GM19025 (cell line): ENCODE data around the gene CEACAM18.
"Not testable (repeated sequence)": the region's sequence is repeated elsewhere in the genome, so short reads cannot be mapped to it uniquely, and the experiment has no call there.

ENCODE experiments used
- ATAC-seq: cut with Tn5 transposase; IDR thresholded peaks from one replicate; pipeline ENCODE4 v1.9.1; 2021; ENCODE audit warnings: mild to moderate bottlenecking, low read depth, moderate library complexity; ENCODE audit not compliant: unreplicated experiment

Gene CEACAM18

DNA sequence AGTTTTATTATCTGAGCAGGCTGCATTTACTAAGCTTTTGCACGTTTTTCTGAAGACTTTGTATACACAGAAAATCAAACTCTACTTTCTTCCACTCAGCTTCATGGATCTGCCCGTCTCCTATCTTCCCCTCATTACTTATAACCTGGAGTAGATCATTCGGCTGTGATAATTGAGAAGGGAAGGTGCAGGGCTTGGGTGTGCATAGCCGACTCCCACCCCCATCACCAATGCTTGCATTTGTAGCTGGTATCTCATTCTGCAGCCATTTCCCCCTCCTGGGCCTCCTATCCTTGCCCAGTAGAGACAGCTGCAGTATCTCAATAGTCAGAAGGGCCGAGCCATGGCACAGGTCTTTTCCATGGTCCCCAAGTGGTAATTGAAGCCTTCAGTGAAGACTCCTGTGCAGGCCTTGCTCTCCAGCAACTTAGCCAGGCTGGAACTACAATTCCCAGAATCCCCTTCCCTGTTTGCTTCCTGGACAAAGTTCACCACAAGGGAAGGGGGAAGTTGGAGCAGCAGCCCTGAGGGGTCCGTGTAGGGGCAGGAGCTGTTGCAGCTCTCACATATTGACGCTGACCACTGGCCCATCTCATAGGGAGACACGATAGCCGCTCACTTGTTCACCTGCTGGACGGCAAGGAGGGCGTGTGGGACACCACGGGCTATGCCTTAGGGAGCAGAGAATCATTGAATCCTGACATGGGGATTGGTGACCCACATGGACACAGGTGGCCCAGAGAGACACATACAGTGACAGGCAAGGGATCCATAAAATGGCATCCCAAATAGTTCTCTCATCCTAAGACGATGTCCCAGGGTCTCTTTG lies 18.0 kb upstream of the CEACAM18 start:
- no peak for ATAC-seq

- ATAC-seq: no peak
Observed at GRCh38 chr19:51461723-51462161, 16.6 kb upstream of the CEACAM18 start.

- ATAC-seq: no peak
Observed at GRCh38 chr19:51462276-51462675, 16.1 kb upstream of the CEACAM18 start.

GRCh38 chr19:51462681-51463080 lies 15.7 kb upstream of the CEACAM18 start:
- no peak for ATAC-seq

DNA sequence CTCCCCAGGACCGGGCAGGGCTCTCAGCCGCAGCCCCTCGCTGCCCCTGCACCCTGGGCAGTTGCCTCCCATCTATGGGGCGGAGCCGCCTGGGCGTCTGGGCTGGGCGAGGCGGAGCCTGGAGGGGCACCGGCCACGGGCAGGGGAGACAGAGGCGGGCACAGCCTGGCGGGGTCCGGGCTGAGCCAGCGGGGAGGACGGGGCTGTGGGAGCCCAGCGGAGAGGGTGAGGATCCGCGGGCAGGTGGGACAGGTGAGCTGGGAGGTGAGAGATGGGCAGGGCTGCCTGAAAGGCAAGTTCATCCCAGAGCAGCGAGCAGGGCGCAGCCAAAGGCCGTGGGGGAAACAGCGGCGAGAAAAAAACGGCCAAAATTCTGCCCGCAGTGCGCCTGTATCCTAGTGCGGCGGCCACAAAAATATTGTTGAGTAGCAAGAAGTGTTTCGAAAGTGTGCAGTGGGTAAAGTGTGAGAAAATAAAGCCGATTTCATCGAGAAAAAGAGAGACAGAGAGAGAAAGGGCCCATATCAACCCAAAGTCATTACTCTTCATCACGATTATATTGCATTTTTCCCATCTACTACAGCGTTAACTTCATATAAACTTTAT lies 14.3 kb upstream of the CEACAM18 start:
- not testable (repeated sequence) for ATAC-seq

DNA sequence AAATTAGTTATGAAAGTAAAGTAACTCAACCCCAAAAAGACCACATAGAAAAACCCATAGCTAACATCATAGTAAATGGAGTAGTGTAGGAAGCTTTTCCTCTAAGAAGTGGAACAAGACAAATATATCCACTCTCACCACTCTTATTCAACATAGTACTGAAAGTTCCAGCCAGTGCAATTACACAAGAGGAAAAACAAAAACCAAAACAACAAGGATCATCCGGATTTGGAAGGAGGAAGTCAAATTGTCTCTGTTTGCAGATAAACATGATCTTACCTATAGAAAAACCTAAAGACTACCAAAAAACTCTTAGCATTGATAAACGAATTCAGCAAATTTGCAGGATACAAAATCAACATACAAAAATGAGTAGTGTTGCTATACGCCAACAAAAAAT lies 11.6 kb upstream of the CEACAM18 start:
- ATAC-seq: no peak

- ATAC-seq: no peak
Observed at GRCh38 chr19:51467864-51468544, 10.3 kb upstream of the CEACAM18 start.

DNA sequence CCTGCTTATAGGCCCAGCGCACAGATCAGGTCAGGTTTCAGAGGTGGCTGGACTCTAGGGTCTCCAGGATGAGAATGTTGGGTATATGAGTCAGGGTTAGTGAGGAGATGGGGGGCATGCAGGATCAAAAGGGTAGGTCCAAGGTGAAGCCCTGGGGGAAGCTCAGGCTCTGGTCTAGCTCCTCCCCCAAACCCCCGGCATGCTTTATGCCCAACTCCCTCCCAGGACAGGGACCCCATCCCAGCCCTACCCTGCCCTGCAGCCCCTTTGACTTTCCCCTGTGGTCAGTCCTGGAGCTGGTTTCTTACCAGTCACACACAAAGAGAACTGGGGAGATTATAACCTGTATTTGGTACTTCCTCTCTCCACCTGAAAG lies 9.8 kb upstream of the CEACAM18 start:
- no peak for ATAC-seq

DNA sequence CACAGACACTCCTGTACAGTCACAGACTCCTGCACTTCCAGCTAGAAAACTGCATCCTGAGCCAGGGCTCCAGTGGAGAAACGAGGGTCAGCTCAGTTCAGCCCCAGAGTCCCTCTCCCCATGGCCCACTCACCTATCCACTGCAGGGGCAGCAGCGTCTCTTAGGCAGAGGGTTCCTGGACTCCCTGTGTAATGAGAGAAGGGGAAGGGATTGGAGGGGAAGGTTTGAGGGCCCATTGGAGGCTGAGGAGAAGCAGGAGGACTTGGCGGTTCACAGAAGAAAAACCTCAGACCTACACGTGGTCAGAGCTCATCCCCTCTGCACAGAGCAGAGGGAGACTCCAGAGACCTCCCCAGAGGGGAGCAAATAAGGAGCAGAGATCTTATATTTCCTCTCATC lies 9.2 kb upstream of the CEACAM18 start:
- ATAC-seq: no peak

DNA sequence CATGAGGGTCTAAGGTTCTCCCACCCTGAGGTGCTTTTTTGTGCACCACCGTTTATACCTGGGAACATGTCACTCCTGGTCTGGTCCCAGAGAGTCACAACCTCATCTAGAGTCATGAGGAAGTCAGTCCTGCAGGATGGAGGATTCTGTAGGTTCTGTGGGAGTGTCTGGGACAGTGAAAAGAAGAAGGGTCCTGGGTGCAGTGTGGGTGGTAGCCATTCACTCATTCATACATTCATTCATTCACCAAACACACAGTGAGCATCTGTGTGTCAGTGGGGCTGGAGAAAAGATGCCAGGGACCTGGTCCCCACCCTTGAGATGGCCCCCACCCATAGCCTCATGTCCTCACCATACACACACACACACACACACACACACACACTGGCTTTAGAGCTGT lies 8.7 kb upstream of the CEACAM18 start:
- no peak for ATAC-seq

DNA sequence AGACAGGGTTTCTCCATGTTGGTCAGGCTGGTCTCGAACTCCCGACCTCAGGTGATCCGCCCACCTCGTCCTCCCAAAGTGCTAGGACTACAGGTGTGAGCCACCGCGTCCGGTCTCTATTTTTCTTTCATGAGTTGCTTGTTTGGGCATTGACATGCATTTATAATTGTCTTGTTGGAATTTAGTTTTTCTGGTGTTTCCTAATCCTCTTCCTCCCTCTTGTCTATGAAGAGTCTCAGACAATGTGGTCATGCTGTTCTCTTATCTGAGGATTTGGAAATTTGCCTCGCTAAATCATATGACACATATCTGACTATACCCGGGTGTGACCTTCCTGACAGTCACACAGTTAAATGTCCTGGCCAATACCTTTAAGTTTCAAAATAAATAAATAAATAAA lies 7.4 kb upstream of the CEACAM18 start:
- ATAC-seq: no peak

DNA sequence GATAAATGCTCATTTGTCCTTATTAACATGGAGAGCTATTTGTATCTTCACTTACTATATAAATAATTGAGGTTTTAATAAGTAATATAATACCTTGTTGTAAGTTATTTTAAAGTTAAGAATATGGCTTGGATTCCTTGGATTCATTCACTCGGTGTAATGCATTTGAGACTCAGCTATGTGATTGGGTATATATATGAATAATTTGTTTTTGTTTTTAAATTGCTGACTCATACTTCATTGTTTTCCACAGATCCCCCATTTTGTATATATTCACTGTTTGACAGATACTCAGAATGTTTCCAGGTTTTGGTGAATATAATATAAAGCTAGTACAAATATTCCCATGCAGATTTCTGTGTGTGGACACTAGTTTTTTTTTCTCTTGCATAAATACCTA lies 6.8 kb upstream of the CEACAM18 start:
- no peak for ATAC-seq

DNA sequence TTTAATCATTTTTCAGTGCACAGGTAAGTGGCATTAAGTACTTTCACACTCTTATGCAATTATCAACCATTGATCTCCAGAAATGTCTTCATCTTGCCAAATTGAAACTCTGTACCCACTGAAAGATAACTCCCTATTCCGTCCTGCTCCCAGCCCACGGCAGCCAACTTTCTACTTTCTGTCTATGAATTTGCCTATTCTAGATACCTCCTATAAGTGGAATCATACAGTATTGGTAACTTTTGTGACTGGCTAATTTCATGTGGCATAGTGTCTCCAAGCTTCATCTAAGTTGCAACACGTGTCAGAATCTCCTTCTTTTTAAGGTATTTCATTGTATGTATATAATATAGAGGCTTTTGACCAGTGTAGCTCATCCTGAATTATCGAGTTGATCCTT lies 5.7 kb upstream of the CEACAM18 start:
- ATAC-seq: no peak

DNA sequence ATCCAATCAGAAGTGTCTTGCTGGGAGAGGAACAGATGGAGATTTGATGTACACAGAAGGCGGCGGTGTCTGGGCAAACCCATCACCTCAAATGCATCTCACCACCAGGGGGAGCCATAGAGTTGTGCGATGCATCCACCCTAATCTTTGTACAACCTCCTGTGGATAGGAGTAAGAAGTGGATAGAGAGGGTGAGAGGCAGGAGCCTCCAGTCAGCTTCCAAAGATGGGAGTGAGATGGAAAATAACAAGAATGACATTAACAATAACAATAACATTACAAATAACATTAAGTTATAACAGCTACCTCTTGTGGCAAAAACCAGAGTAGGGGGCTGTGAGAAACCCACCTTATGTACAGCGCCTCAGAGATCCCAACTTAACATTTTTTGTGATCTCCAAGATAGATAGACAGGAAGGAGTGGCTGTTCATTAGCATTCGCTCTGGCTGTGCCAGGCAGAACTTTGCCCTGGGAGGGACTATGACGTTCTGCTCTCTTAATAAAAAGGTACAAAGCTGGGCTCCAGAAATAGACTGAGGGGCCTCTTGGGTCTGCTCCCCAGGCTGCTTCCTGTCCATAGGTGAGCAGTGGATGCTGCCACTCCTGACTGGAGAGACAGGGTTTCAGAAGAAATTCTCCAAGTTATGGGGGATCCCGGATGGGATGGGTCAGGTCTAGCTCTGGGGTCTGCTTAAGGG lies 5.2 kb upstream of the CEACAM18 start:
- ATAC-seq: no peak

GRCh38 chr19:51476164-51476563 lies 2.2 kb upstream of the CEACAM18 start:
- ATAC-seq: no peak

DNA sequence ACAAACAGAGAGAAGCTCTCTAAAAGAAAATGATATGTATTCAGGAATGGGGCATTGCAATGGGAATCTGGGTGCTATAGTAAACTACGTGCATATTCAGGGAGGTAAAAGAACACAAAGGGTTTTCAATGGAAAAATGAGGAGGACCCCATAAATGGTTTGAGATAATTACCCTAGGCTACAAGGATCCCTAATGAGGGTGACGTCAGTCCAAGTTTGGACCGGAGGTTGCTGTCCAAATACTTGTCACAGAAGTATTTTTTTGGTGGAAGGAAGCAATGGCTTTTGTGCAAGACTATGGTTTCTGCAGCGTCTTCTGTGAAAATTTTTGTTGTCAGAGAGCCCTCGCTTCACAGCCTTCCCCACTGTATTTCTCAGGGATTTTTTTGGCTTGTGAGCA lies 995 bp upstream of the CEACAM18 start:
- ATAC-seq: no peak

- no peak for ATAC-seq
Observed at GRCh38 chr19:51479531-51480331, 1.4 kb downstream of the CEACAM18 start.

- ATAC-seq: no peak
Observed at GRCh38 chr19:51480590-51480989, 2.3 kb downstream of the CEACAM18 start.

- no peak for ATAC-seq
Observed at GRCh38 chr19:51485960-51486660, 7.8 kb downstream of the CEACAM18 start.

DNA sequence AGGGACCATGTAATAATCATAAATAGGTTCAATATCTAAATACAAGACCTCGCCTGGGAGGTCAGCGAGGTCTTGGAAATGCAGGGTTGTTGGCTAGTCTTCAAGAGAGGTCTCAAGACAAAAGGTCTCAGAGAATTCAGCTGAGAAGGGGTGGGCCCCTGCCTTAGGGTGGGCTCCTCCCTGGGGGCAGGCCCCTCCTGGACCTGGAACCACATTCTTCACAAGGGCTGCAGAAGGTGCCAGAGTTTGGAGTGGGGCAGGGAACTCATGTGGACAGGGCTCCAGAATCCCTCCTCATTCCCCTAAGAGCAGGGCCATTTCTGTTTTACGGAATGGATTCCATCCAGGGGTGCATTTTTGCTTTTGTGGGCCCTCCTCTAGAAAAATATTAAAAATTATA lies 10.2 kb downstream of the CEACAM18 start:
- ATAC-seq: no peak
